ENCODE measurements around the gene GLRX3. TPM values are rescaled to one million over a fixed set of nuclear protein-coding genes. Genes with fewer than 3 reads are reported as not detected.

The GLRX3 gene
- total RNA-seq, 1 experiment from 2014 or later, result 98.1 TPM

- TF ChIP-seq EZH2 (IDR thresholded peaks at IDR 0.05; ENCODE audit: low read length, unreplicated experiment), result no peak
- no peak for TF ChIP-seq CTCF (conservative IDR thresholded peaks at IDR 0.05; ENCODE audit: low read depth, low read length)
- no peak for TF ChIP-seq EZH2phosphoT487 (IDR thresholded peaks at IDR 0.05; ENCODE audit: borderline replicate concordance, low read length)
- H3K4me2 ChIP-seq (ENCODE audit: low read length), result no peak overlapping the region
- H3K36me3 ChIP-seq (ENCODE audit: low read depth, low read length), result no peaks in the 10 kb centered on the region; the same call in 1 of the 2 replicates
- CTCF ChIA-PET, result no interaction called here
- ATAC-seq (no peak), DNase-seq (no peak)
- H3K9me3 ChIP-seq (ENCODE audit: low read length), result no peaks in the 10 kb centered on the region
- no peaks in the 10 kb centered on the region for H3K9me2 ChIP-seq (replicated peaks; ENCODE audit: low read length)
- H3K4me1 ChIP-seq (ENCODE audit: insufficient read depth, low read length), result no peaks in the 10 kb centered on the region
- no peak overlapping the region for H3K27ac ChIP-seq (ENCODE audit: low read length)
- no peak overlapping the region for H3K9ac ChIP-seq (ENCODE audit: low read length)
- intact Hi-C loops (cut with micrococcal nuclease), result no loop called here
- no peak overlapping the region for H3K4me3 ChIP-seq (ENCODE audit: low read length)
- H3K79me2 ChIP-seq (ENCODE audit: low read length), result no peaks in the 10 kb centered on the region
- H2AFZ ChIP-seq (ENCODE audit: low read length), result no peak overlapping the region
- no TSS peak for BruUV-seq (replicated peaks)
- H3F3A ChIP-seq (ENCODE audit: low read length, unreplicated experiment), result no peaks in the 10 kb centered on the region
- no peaks in the 10 kb centered on the region for H4K20me1 ChIP-seq (ENCODE audit: low read length)
- H3K27me3 ChIP-seq (ENCODE audit: low read length), result no peaks in the 10 kb centered on the region
- POLR2A ChIA-PET (ENCODE audit: unreplicated experiment), result no interaction called here
Measured at GRCh38 chr10:130188195-130189175, 52.3 kb downstream of the GLRX3 start.

- no peak; the same call in 1 of the 2 replicates for ATAC-seq
- CTCF ChIA-PET, result no interaction called here
- no peaks in the 10 kb centered on the region for H3K4me1 ChIP-seq (ENCODE audit: insufficient read depth, low read length)
- H3K9me2 ChIP-seq (replicated peaks; ENCODE audit: low read length), result no peaks in the 10 kb centered on the region
- no peaks in the 10 kb centered on the region for H3K79me2 ChIP-seq (ENCODE audit: low read length)
- no peak overlapping the region for H3K4me3 ChIP-seq (ENCODE audit: low read length)
- no peaks in the 10 kb centered on the region for H3F3A ChIP-seq (ENCODE audit: low read length, unreplicated experiment)
- TF ChIP-seq CTCF (conservative IDR thresholded peaks at IDR 0.05; ENCODE audit: low read depth, low read length) (no peak), EZH2 (IDR thresholded peaks at IDR 0.05; ENCODE audit: low read length, unreplicated experiment) (no peak), EZH2phosphoT487 (IDR thresholded peaks at IDR 0.05; ENCODE audit: borderline replicate concordance, low read length) (no peak)
- H3K4me2 ChIP-seq (ENCODE audit: low read length), result no peak overlapping the region
- H3K9ac ChIP-seq (ENCODE audit: low read length), result no peak overlapping the region
- intact Hi-C loops (cut with micrococcal nuclease), result loop anchor here (5.0 to 10.0 kb wide), 2 partner anchors 1595 to 1688 kb away; no protein-coding TSS in a partner anchor
- no peak for DNase-seq
- POLR2A ChIA-PET (ENCODE audit: unreplicated experiment), result no interaction called here
- H3K36me3 ChIP-seq (ENCODE audit: low read depth, low read length), result no peaks in the 10 kb centered on the region
- H2AFZ ChIP-seq (ENCODE audit: low read length), result no peak overlapping the region
- BruUV-seq (replicated peaks), result no TSS peak
- H3K27me3 ChIP-seq (ENCODE audit: low read length), result no peaks in the 10 kb centered on the region
- no peaks in the 10 kb centered on the region for H4K20me1 ChIP-seq (ENCODE audit: low read length)
- H3K9me3 ChIP-seq (ENCODE audit: low read length), result no peaks in the 10 kb centered on the region
- no peak overlapping the region for H3K27ac ChIP-seq (ENCODE audit: low read length)
Measured at GRCh38 chr10:130189608-130190054, 53.4 kb downstream of the GLRX3 start.

Measured in PC-3 (cell line).